Tibial nerve (tissue), 3 donors: ENCODE measurements around the gene COL6A2.

Experiments used
- POLR2A ChIP-seq, 2 donors: fragments of 450-650 bp; IDR thresholded peaks; one replicate each; pipeline ENCODE4 v1.6.1; 2017; ENCODE audit warnings: antibody characterized with exemption in 2 of 2, mild to moderate bottlenecking in 2 of 2, moderate library complexity in 2 of 2
- TF ChIP-seq, protein P1 (sequence below), 5 experiments: fragments of 200-600 bp in 3 of 5; fragments of 450-650 bp in 2 of 5; sonication (generic) in 3 of 5; IDR thresholded peaks; one replicate each; pipeline ENCODE4 v1.5.1; 2016 to 2019; ENCODE audit warnings: antibody characterized with exemption in 5 of 5, mild to moderate bottlenecking in 3 of 5, moderate library complexity in 2 of 5

DNA sequence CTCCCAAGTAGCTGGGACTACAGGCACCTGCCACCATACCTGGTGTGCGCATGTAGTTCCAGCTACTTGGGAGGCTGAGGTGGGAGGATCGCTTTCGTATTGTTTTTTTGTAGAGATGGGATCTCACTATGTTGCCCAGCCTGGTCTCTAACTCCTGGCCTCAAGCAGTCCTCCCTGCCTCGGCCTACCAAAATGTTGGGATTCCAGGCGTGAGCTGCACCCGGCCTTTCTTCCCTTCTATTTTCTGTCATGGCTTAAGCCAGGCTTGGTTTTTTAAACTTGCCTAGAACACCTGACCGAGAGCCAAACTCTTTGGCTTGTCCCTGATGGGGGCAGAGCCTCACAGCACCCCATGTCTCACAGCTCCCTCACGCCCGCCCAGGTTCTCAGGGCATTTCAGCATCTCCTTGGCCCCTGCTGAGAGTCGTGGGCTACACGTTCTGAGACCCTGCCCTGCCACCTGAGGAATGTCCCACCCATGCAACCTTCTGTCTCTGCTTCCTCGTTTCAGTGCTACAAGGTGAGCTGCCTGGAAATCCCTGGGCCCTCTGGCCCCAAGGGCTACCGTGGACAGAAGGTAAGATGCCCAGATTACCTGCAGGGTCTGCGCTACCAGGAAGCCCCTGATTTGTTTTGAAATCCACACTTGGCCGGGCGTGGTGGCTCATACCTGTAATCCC, 15.7 kb downstream of the COL6A2 start:
- TF ChIP-seq, protein P1, sequence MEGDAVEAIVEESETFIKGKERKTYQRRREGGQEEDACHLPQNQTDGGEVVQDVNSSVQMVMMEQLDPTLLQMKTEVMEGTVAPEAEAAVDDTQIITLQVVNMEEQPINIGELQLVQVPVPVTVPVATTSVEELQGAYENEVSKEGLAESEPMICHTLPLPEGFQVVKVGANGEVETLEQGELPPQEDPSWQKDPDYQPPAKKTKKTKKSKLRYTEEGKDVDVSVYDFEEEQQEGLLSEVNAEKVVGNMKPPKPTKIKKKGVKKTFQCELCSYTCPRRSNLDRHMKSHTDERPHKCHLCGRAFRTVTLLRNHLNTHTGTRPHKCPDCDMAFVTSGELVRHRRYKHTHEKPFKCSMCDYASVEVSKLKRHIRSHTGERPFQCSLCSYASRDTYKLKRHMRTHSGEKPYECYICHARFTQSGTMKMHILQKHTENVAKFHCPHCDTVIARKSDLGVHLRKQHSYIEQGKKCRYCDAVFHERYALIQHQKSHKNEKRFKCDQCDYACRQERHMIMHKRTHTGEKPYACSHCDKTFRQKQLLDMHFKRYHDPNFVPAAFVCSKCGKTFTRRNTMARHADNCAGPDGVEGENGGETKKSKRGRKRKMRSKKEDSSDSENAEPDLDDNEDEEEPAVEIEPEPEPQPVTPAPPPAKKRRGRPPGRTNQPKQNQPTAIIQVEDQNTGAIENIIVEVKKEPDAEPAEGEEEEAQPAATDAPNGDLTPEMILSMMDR (IDR thresholded peaks at IDR 0.05): no peak
- no peak for TF ChIP-seq POLR2A (IDR thresholded peaks at IDR 0.05)
